Measurements from ENCODE around the gene ROR1.

Gene ROR1

DNA sequence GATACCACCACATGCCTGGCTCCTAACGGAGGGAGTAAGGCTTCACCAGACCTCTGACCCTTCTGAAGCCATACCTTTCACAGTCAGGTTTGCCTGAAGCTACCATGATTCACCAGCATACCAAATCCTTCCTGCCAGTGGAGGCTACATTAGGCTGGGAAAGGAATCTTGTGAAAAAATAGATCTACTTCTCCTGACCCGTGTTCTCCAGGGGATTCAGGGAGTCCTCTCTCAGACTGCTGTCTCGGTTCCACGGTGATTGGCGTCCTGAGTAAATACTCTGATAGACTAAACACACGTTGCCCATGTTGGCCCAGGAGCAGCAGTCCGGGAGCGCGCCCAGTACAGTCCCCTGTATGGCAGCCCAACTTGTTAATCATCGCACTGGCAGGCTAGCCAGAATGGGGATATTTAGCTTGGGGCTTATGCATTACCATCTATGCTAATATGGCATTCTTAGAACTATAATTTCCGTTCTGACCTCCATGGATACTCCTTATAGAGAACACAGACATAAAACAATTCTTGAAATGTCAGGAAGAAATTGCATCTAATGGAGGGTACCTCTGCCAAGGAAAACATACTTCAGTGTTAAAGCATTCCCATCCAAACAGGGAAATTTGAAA is 173.2 kb downstream of the ROR1 start:
- H3K4me3 ChIP-seq (ENCODE audit: low read depth in 1 of 2, low read length in 1 of 2), result no peak overlapping the region

DNA sequence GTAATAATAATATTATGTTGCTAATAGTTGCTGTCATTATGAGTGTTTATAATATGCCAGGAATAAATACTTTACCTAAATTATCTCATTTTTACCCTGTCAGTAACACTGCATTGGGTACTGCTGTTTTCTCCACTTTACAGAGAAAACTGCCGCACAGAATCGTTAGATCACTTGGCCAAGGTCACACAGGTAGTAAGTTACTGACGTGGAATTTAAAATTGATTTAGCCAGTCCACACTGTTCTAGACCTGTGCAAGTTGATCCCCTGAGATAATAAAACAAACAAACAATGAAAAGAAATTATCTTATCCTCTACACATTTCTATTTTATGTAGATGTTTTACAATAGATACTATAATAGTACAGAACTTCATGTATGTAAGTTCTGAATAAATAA is 174.1 kb downstream of the ROR1 start:
- no peak overlapping the region for H3K4me3 ChIP-seq (ENCODE audit: low read depth in 1 of 2, low read length in 1 of 2)
- no peaks in the 10 kb centered on the region for H3K36me3 ChIP-seq
- no peaks in the 10 kb centered on the region for H3K9me3 ChIP-seq
- TF ChIP-seq, protein P1, sequence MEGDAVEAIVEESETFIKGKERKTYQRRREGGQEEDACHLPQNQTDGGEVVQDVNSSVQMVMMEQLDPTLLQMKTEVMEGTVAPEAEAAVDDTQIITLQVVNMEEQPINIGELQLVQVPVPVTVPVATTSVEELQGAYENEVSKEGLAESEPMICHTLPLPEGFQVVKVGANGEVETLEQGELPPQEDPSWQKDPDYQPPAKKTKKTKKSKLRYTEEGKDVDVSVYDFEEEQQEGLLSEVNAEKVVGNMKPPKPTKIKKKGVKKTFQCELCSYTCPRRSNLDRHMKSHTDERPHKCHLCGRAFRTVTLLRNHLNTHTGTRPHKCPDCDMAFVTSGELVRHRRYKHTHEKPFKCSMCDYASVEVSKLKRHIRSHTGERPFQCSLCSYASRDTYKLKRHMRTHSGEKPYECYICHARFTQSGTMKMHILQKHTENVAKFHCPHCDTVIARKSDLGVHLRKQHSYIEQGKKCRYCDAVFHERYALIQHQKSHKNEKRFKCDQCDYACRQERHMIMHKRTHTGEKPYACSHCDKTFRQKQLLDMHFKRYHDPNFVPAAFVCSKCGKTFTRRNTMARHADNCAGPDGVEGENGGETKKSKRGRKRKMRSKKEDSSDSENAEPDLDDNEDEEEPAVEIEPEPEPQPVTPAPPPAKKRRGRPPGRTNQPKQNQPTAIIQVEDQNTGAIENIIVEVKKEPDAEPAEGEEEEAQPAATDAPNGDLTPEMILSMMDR (IDR thresholded peaks at IDR 0.05), result no peak
- no peaks in the 10 kb centered on the region for H3K27me3 ChIP-seq
- no peak overlapping the region for H3K27ac ChIP-seq
- no peaks in the 10 kb centered on the region for H3K4me1 ChIP-seq (ENCODE audit: control insufficient read depth in 1 of 2, insufficient read depth in 1 of 2, low read depth in 1 of 2, low read length in 1 of 2)

More for the DNA sequence above, 173.2 kb downstream of the ROR1 start:
- Histone ChIP-seq H3K4me1 (ENCODE audit: control insufficient read depth in 1 of 2, insufficient read depth in 1 of 2, low read depth in 1 of 2, low read length in 1 of 2) (no peaks in the 10 kb centered on the region), H3K9me3 (no peaks in the 10 kb centered on the region), H3K27ac (no peak overlapping the region), H3K27me3 (no peaks in the 10 kb centered on the region), H3K36me3 (no peaks in the 10 kb centered on the region)
- TF ChIP-seq, protein P1 (IDR thresholded peaks at IDR 0.05), result no peak

DNA sequence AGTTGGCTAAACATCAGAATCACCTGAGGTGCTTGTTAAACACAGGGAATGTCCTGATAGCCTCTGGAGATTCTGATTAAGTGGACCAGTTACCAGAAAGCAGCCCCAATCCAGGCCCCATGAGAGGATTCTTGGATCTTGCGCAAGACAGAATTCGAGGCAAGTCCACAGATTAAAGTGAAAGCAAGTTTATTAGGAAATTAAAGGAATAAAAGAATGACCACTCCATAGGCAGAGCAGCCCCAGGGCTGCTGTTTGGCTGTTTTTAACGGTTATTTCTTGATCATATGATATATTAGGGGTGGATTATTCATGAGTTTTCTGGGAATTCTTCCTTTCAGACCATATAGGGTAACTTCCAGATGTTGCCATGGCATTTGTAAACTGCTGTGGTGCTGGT is 176.2 kb downstream of the ROR1 start:
- H3K4me3 ChIP-seq (ENCODE audit: low read depth in 1 of 2, low read length in 1 of 2), result no peak overlapping the region
- H3K27ac ChIP-seq, result no peak overlapping the region
- no peaks in the 10 kb centered on the region for H3K36me3 ChIP-seq
- no peaks in the 10 kb centered on the region for H3K4me1 ChIP-seq (ENCODE audit: control insufficient read depth in 1 of 2, insufficient read depth in 1 of 2, low read depth in 1 of 2, low read length in 1 of 2)
- H3K27me3 ChIP-seq, result no peaks in the 10 kb centered on the region
- TF ChIP-seq, protein P1 (IDR thresholded peaks at IDR 0.05), result no peak
- H3K9me3 ChIP-seq, result no peaks in the 10 kb centered on the region

DNA sequence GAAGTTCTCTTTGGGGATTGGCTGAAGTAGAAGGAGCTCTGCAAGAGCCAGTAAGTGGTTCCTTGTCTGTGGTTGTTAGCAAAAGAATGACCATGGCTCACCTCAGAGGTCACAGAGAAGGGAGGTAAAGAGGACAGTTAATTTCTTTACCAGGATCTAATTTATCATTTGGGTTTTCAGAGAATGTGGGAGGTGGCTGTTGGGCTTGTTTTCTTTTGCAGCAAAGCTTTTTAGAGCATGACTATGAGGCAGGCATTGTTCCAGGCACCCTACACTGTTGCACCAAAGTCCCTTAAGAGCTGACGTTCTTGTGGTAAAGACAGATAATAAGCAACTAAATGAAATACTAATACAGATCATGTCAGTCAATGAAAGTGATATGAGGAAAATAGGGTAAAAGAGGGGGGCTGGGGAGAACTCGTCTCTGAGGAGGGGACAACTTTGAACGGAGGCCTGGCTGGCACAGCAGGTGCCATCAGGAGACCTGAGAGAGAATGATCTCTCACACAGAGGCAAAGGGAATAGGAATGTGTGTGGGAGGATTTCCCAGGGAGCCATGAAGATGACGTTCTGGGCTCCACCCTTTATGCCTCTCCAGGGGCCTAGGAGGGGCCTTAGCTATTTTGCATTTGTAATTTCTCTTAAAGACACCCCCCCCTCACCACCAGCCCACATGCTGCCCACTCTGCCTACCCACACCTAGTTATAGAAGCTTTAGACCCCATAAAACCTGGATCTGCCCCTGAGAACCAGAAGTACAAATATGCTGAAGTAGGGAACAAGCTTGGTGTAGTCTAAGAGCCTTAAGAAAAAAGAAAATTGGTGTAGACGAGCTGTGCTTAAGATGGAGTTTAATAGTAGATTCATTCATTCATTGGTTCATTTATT is 177.5 kb downstream of the ROR1 start:
- Histone ChIP-seq H3K27me3 (no peaks in the 10 kb centered on the region), H3K36me3 (no peaks in the 10 kb centered on the region), H3K4me3 (ENCODE audit: low read depth in 1 of 2, low read length in 1 of 2) (no peak overlapping the region), H3K4me1 (ENCODE audit: control insufficient read depth in 1 of 2, insufficient read depth in 1 of 2, low read depth in 1 of 2, low read length in 1 of 2) (no peaks in the 10 kb centered on the region), H3K27ac (no peak overlapping the region), H3K9me3 (no peaks in the 10 kb centered on the region)
- TF ChIP-seq, protein P1 (IDR thresholded peaks at IDR 0.05), result no peak

DNA sequence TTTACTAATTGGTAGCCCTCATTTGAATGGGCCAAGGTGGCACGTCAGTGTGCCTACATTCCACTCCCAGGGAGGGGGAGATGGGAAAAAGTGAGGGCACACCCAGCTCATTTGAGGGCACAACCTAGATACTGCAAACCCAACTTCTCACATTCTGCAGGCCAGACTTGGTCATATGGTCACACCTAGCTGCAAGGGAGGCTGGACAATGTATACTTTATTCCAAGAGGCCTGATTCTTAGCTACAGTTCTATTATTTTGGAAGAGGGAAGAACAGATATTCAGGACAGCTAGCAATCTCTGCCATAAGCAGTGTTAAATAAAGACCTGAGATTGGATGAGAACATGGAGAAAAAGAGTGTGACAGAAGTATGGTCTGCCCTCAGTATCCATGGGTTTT is 180.4 kb downstream of the ROR1 start:
- no peaks in the 10 kb centered on the region for H3K36me3 ChIP-seq
- H3K4me1 ChIP-seq (ENCODE audit: control insufficient read depth in 1 of 2, insufficient read depth in 1 of 2, low read depth in 1 of 2, low read length in 1 of 2), result no peaks in the 10 kb centered on the region
- no peaks in the 10 kb centered on the region for H3K27me3 ChIP-seq
- no peaks in the 10 kb centered on the region for H3K9me3 ChIP-seq
- H3K27ac ChIP-seq, result no peak overlapping the region
- no peak overlapping the region for H3K4me3 ChIP-seq (ENCODE audit: low read depth in 1 of 2, low read length in 1 of 2)
- TF ChIP-seq, protein P1 (IDR thresholded peaks at IDR 0.05), result no peak

Measured in neutrophil (primary cell).